GM23338 (cell line): ENCODE results near the gene CHD9. TPM values are rescaled to one million over a fixed set of nuclear protein-coding genes. Genes with fewer than 3 reads are reported as not detected.

Experiments used
- ATAC-seq: fragments of 200-7000 bp; cut with Tn5 transposase; 3 replicates; pipeline ENCODE4 v1.9.1; 2020
- DNase-seq: peaks from one replicate; pipeline ENCODE4 v3.0.0-alpha.2; 2015; ENCODE audit warnings: low spot score
- H2AFZ ChIP-seq: fragments of 200-600 bp; sonication (generic); 2 replicates; pipeline ENCODE4 v1.8.0; 2016; ENCODE audit warnings: antibody characterized with exemption, mild to moderate bottlenecking, moderate library complexity
- H3F3A ChIP-seq: fragments of 200-600 bp; sonication (generic); replicated peaks from 2 replicates; pipeline ENCODE4 v1.8.0; 2017; ENCODE audit warnings: antibody characterized with exemption, mixed run types, low read depth
- H3K27ac ChIP-seq: fragments of 200-600 bp; sonication (generic); 2 replicates; pipeline ENCODE4 v1.6.1; 2016; ENCODE audit warnings: low read depth
- H3K27me3 ChIP-seq: fragments of 200-600 bp; sonication (generic); 2 replicates; pipeline ENCODE4 v1.8.0; 2016; ENCODE audit warnings: mild to moderate bottlenecking, mixed run types, moderate library complexity; ENCODE audit not compliant: insufficient read depth
- H3K36me3 ChIP-seq: fragments of 200-600 bp; sonication (generic); 2 replicates; pipeline ENCODE4 v1.8.0; 2016; ENCODE audit warnings: mild to moderate bottlenecking; ENCODE audit not compliant: insufficient read depth
- H3K4me1 ChIP-seq: fragments of 200-600 bp; sonication (generic); 2 replicates; pipeline ENCODE4 v1.8.0; 2016; ENCODE audit warnings: mild to moderate bottlenecking, moderate library complexity; ENCODE audit not compliant: insufficient read depth
- H3K4me2 ChIP-seq: fragments of 200-600 bp; sonication (generic); 2 replicates; pipeline ENCODE4 v1.7.1; 2017; ENCODE audit warnings: mixed run types
- H3K4me3 ChIP-seq: fragments of 200-600 bp; sonication (generic); 2 replicates; pipeline ENCODE4 v1.6.1; 2016; ENCODE audit warnings: mixed run types
- H3K79me2 ChIP-seq: fragments of 200-600 bp; sonication (generic); replicated peaks from 2 replicates; pipeline ENCODE4 v1.8.0; 2017; ENCODE audit warnings: mild to moderate bottlenecking; ENCODE audit not compliant: insufficient read depth
- H3K9me2 ChIP-seq: fragments of 200-600 bp; sonication (generic); 2 replicates; pipeline ENCODE4 v1.8.0; 2017; ENCODE audit not compliant: insufficient read depth
- H4K20me1 ChIP-seq: fragments of 200-600 bp; sonication (generic); replicated peaks from 2 replicates; pipeline ENCODE4 v1.8.0; 2017; ENCODE audit warnings: mild to moderate bottlenecking; ENCODE audit not compliant: insufficient read depth
- H3K27ac Mint-ChIP-seq: 2 replicates; pipeline ENCODE4 v1.8.0; 2020; ENCODE audit warnings: inconsistent platforms, mild to moderate bottlenecking, moderate library complexity, mixed read lengths
- H3K27me3 Mint-ChIP-seq: 3 replicates; pipeline ENCODE4 v1.8.0; 2022; ENCODE audit warnings: low read depth, mild to moderate bottlenecking, moderate library complexity, mixed read lengths, inconsistent platforms; ENCODE audit not compliant: insufficient read depth, poor library complexity
- H3K36me3 Mint-ChIP-seq: 3 replicates; pipeline ENCODE4 v1.8.0; 2021; ENCODE audit warnings: low read depth, mild to moderate bottlenecking, inconsistent platforms, moderate library complexity, mixed read lengths
- H3K4me1 Mint-ChIP-seq: 3 replicates; pipeline ENCODE4 v1.8.0; 2020; ENCODE audit warnings: mild to moderate bottlenecking, inconsistent platforms, mixed read lengths
- H3K4me3 Mint-ChIP-seq: 3 replicates; pipeline ENCODE4 v1.8.0; 2021; ENCODE audit warnings: moderate library complexity, mild to moderate bottlenecking, inconsistent platforms, mixed read lengths
- H3K9me3 Mint-ChIP-seq: 3 replicates; pipeline ENCODE4 v1.8.0; 2020; ENCODE audit warnings: moderate library complexity, mild to moderate bottlenecking, inconsistent platforms, mixed read lengths
- JUNB ChIP-seq: IDR thresholded peaks from one replicate; pipeline ENCODE4 v1.6.1; 2016; ENCODE audit warnings: antibody characterized with exemption; ENCODE audit not compliant: unreplicated experiment
- NANOG ChIP-seq: IDR thresholded peaks from 2 replicates; pipeline ENCODE4 v1.6.1; 2016; ENCODE audit warnings: antibody characterized with exemption, borderline replicate concordance
- ZNF114 ChIP-seq: fragments of 250-450 bp; sonication (Bioruptor Pico); IDR thresholded peaks from 2 replicates; pipeline ENCODE4 v1.5.0; 2020; ENCODE audit warnings: mild to moderate bottlenecking, moderate library complexity
- ZNF331 ChIP-seq: fragments of 250-450 bp; sonication (Bioruptor Pico); IDR thresholded peaks from 2 replicates; pipeline ENCODE4 v1.5.0; 2020; ENCODE audit warnings: low read depth, mild to moderate bottlenecking, moderate library complexity
- polyA plus RNA-seq: library from polyadenylated mRNA; unstranded; fragments of >200 nt; fragmentation: Nextera tagmentation; extraction: Ambion mirVana; gene quantifications from 2 replicates; pipeline ENCODE4 v1.2.1, GENCODE V29; 2016
- total RNA-seq: library from RNA; depleted of rRNA; stranded (reverse); fragments of >200 nt; shearing (Covaris generic); gene quantifications from 2 replicates; pipeline ENCODE4 v1.2.3, GENCODE V29; 2014
- TF ChIP-seq, protein P1 (sequence below): fragments of 250-450 bp; sonication (Bioruptor Pico); IDR thresholded peaks from 2 replicates; pipeline ENCODE4 v1.5.0; 2020; ENCODE audit warnings: mild to moderate bottlenecking, moderate library complexity
- TF ChIP-seq, protein P2 (sequence below): IDR thresholded peaks from one replicate; pipeline ENCODE4 v1.6.1; 2018; ENCODE audit warnings: antibody characterized with exemption; ENCODE audit not compliant: unreplicated experiment

The CHD9 gene
- total and polyA plus RNA-seq, 2 experiments from 2014 or later, result 18.8 to 46.6 TPM

DNA sequence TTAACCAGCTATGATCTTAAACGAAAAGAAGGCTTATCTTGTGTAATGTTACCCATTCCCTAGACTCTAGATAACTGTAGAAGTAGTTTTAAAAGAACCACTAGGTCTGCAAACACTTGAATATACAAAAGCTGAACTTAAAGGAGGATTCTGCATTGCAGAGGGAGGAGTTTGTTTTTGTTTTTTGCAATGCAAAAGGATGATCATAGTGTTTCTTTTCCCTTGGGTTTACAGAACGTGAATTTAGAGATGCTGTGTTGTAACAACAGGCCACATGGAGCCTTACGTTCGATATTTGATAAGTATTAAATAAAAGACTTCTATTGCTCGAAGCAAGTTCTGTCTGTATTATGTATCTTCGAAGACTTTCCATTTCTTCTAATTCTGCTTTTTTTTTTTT lies 77.6 kb downstream of the CHD9 start (continued):
- TF ChIP-seq, protein P1, sequence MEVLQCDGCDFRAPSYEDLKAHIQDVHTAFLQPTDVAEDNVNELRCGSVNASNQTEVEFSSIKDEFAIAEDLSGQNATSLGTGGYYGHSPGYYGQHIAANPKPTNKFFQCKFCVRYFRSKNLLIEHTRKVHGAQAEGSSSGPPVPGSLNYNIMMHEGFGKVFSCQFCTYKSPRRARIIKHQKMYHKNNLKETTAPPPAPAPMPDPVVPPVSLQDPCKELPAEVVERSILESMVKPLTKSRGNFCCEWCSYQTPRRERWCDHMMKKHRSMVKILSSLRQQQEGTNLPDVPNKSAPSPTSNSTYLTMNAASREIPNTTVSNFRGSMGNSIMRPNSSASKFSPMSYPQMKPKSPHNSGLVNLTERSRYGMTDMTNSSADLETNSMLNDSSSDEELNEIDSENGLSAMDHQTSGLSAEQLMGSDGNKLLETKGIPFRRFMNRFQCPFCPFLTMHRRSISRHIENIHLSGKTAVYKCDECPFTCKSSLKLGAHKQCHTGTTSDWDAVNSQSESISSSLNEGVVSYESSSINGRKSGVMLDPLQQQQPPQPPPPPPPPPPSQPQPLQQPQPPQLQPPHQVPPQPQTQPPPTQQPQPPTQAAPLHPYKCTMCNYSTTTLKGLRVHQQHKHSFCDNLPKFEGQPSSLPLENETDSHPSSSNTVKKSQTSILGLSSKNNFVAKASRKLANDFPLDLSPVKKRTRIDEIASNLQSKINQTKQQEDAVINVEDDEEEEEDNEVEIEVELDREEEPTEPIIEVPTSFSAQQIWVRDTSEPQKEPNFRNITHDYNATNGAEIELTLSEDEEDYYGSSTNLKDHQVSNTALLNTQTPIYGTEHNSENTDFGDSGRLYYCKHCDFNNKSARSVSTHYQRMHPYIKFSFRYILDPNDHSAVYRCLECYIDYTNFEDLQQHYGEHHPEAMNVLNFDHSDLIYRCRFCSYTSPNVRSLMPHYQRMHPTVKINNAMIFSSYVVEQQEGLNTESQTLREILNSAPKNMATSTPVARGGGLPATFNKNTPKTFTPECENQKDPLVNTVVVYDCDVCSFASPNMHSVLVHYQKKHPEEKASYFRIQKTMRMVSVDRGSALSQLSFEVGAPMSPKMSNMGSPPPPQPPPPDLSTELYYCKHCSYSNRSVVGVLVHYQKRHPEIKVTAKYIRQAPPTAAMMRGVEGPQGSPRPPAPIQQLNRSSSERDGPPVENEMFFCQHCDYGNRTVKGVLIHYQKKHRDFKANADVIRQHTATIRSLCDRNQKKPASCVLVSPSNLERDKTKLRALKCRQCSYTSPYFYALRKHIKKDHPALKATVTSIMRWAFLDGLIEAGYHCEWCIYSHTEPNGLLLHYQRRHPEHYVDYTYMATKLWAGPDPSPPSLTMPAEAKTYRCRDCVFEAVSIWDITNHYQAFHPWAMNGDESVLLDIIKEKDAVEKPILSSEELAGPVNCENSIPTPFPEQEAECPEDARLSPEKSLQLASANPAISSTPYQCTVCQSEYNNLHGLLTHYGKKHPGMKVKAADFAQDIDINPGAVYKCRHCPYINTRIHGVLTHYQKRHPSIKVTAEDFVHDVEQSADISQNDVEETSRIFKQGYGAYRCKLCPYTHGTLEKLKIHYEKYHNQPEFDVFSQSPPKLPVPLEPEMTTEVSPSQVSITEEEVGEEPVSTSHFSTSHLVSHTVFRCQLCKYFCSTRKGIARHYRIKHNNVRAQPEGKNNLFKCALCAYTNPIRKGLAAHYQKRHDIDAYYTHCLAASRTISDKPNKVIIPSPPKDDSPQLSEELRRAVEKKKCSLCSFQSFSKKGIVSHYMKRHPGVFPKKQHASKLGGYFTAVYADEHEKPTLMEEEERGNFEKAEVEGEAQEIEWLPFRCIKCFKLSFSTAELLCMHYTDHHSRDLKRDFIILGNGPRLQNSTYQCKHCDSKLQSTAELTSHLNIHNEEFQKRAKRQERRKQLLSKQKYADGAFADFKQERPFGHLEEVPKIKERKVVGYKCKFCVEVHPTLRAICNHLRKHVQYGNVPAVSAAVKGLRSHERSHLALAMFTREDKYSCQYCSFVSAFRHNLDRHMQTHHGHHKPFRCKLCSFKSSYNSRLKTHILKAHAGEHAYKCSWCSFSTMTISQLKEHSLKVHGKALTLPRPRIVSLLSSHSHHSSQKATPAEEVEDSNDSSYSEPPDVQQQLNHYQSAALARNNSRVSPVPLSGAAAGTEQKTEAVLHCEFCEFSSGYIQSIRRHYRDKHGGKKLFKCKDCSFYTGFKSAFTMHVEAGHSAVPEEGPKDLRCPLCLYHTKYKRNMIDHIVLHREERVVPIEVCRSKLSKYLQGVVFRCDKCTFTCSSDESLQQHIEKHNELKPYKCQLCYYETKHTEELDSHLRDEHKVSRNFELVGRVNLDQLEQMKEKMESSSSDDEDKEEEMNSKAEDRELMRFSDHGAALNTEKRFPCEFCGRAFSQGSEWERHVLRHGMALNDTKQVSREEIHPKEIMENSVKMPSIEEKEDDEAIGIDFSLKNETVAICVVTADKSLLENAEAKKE (CRISPR knock-in tag), result no peak

DNA sequence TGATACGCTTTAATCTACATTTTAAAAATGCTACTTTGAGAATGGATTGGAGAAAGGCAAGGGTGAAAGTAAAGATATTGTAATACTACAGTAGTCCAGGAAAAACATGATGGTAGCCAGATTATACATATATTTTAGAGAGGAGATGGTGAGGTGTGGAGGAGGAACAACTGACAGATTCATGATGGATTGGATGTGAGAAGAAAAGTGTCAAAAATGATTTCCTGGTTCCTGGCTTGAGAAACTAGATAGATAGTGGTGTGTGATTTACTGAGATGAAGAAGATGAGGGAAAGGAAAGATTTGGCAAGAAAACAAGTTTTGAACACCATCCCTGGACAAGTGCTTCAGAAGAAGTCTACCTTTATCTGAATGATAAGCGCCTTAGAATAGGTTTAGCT lies 80.5 kb downstream of the CHD9 start:
- H3F3A ChIP-seq, result no peaks in the 10 kb centered on the region
- no peak overlapping the region for H3K27ac Mint-ChIP-seq
- H3K4me3 Mint-ChIP-seq, result no peak overlapping the region
- H3K79me2 ChIP-seq, result peaks cover 11% of the 10 kb centered on the region
- no peak overlapping the region for H3K4me3 ChIP-seq
- no peak overlapping the region for H2AFZ ChIP-seq
- no peaks in the 10 kb centered on the region for H3K9me2 ChIP-seq
- ATAC-seq (no peak), DNase-seq (no peak)
- H4K20me1 ChIP-seq, result 0 out of 2 replicates have a peak, but pooled peaks cover 4% of the 10 kb centered on the region
- no peaks in the 10 kb centered on the region for H3K9me3 Mint-ChIP-seq
- peaks cover 3% of the 10 kb centered on the region for H3K27me3 Mint-ChIP-seq
- peaks cover 19% of the 10 kb centered on the region for H3K4me1 Mint-ChIP-seq
- H3K4me2 ChIP-seq, result no peak overlapping the region
- H3K4me1 ChIP-seq, result peaks cover 6% of the 10 kb centered on the region; the same call in 1 of the 2 replicates
- no peaks in the 10 kb centered on the region for H3K36me3 Mint-ChIP-seq
- no peaks in the 10 kb centered on the region for H3K36me3 ChIP-seq
- H3K27me3 ChIP-seq, result no peaks in the 10 kb centered on the region
- H3K27ac ChIP-seq, result no peak overlapping the region
- TF ChIP-seq NANOG, result no peak
- TF ChIP-seq ZNF331 (CRISPR knock-in tag), result no peak
- TF ChIP-seq JUNB, result no peak
- TF ChIP-seq, protein P2, sequence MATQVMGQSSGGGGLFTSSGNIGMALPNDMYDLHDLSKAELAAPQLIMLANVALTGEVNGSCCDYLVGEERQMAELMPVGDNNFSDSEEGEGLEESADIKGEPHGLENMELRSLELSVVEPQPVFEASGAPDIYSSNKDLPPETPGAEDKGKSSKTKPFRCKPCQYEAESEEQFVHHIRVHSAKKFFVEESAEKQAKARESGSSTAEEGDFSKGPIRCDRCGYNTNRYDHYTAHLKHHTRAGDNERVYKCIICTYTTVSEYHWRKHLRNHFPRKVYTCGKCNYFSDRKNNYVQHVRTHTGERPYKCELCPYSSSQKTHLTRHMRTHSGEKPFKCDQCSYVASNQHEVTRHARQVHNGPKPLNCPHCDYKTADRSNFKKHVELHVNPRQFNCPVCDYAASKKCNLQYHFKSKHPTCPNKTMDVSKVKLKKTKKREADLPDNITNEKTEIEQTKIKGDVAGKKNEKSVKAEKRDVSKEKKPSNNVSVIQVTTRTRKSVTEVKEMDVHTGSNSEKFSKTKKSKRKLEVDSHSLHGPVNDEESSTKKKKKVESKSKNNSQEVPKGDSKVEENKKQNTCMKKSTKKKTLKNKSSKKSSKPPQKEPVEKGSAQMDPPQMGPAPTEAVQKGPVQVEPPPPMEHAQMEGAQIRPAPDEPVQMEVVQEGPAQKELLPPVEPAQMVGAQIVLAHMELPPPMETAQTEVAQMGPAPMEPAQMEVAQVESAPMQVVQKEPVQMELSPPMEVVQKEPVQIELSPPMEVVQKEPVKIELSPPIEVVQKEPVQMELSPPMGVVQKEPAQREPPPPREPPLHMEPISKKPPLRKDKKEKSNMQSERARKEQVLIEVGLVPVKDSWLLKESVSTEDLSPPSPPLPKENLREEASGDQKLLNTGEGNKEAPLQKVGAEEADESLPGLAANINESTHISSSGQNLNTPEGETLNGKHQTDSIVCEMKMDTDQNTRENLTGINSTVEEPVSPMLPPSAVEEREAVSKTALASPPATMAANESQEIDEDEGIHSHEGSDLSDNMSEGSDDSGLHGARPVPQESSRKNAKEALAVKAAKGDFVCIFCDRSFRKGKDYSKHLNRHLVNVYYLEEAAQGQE, result no peak
- TF ChIP-seq, protein P1 (CRISPR knock-in tag), result no peak
- TF ChIP-seq ZNF114, result no peak
